Measurements from ENCODE around the gene RRP1B.

DNA sequence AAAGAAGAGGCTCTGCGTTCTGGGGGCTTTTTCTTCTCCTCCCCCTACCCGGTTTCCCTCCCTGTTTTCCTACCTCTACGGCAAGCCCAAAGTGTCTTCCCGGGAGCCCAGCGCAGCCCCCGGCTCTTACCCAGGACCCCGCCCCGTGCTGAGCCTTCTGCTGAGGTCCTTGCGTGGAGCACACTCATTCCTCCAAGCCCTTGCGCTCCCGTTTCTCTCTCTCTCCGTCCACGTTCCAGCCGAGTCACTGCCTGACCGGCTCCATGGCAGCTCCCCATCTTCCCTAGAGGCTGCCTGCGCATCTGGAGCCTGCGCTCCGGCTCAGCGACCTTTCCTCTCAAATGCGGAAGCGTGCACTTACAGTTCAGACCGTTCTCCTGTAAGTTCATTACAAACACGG, 34.6 kb downstream of the RRP1B start:
- TF ChIP-seq, protein P1, sequence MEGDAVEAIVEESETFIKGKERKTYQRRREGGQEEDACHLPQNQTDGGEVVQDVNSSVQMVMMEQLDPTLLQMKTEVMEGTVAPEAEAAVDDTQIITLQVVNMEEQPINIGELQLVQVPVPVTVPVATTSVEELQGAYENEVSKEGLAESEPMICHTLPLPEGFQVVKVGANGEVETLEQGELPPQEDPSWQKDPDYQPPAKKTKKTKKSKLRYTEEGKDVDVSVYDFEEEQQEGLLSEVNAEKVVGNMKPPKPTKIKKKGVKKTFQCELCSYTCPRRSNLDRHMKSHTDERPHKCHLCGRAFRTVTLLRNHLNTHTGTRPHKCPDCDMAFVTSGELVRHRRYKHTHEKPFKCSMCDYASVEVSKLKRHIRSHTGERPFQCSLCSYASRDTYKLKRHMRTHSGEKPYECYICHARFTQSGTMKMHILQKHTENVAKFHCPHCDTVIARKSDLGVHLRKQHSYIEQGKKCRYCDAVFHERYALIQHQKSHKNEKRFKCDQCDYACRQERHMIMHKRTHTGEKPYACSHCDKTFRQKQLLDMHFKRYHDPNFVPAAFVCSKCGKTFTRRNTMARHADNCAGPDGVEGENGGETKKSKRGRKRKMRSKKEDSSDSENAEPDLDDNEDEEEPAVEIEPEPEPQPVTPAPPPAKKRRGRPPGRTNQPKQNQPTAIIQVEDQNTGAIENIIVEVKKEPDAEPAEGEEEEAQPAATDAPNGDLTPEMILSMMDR (conservative IDR thresholded peaks at IDR 0.05), result no peak
- no peak for TF ChIP-seq EZH2 (IDR thresholded peaks at IDR 0.05; ENCODE audit: low read depth)
